GM19328 (cell line): ENCODE results near the gene POLR1E.
"Not testable (repeated sequence)": the region's sequence is repeated elsewhere in the genome, so short reads cannot be mapped to it uniquely, and the experiment has no call there.

Experiments used
- ATAC-seq: cut with Tn5 transposase; IDR thresholded peaks from one replicate; pipeline ENCODE4 v1.9.1; 2021; ENCODE audit warnings: mild to moderate bottlenecking, moderate library complexity; ENCODE audit not compliant: unreplicated experiment

POLR1E gene

DNA sequence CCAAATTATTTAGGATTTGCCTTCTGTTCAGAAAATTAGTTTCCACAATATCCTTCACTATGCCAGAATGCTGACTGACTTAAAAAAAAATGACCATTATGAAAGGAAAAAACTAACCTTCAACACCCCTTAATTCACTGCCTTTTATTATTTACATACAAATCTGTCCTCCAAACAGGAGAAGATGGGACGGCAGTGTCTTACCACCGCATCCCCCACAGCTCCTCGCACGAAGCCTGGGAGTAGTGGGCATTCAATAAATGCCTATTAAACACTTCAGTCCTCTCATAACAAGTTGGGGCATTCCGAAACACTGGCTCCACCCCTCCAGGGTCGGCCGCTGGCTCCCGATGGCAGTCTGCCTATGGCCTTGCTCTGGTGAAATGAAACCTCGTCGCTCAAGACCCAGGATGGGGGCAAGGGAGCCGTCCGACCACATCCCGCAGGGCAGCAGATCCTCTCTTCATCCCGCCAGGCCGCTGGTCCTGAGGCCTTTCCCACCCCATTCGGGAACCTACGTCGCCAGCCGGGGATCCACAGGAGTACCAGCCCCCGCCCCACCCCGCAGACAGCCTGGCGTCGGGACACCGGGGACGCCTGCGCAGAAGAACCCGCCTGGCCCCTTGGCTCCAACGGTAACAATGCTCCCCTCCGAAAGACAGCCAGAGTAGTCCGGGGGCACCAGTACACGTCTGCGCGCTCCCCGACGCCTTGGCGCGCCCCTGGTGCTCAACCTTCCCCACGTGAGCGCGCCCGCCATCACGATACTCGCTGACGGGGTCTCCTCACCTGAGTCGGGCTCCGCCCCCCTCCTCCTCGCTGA is 21.1 kb upstream of the POLR1E start:
- peak; percentile 32 for ATAC-seq

DNA sequence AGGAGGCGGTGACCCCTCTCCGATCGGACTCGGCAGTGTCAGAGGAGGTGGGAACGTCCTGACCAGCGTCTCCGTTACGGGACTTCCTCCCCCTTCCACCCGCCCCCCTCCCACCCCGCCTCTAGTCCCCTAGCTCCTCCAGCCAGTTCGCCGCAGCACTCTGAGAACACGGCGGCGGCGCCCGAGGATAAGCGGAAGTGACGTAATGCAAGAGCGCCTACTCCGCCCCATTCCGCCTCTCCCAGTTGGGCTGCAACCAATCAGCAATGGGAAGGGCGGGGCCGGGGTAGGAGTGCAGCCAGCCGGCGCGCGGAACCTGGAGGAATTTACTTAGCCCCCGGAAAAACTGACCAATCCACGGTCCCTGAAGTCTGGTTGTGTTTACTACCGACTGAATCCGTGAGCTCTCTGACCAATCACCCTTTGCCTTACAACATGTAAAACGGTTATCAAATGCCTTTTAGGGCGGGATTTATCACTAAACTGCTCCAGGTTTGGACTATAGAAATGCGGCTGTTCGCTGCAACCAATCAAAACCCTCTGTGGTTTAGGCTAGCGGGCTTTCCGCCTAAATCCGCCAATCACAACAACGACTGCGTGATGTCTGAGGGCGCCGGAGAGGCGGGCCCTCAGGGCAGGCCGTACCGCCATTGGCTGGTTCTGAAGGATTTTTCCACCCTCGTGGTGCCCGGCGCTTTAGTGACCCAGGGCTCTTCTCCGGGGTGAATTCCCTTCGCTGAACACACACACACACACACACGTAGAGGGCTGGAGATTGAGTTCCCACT is 20.3 kb upstream of the POLR1E start, which contains the start of gene ZBTB5:
ZBTB5 (minus strand) TSS at position 202 of the 788 bp plus-strand sequence. CDS start 22,899 bp downstream, outside the sequence.
- ATAC-seq = peak; percentile 71

DNA sequence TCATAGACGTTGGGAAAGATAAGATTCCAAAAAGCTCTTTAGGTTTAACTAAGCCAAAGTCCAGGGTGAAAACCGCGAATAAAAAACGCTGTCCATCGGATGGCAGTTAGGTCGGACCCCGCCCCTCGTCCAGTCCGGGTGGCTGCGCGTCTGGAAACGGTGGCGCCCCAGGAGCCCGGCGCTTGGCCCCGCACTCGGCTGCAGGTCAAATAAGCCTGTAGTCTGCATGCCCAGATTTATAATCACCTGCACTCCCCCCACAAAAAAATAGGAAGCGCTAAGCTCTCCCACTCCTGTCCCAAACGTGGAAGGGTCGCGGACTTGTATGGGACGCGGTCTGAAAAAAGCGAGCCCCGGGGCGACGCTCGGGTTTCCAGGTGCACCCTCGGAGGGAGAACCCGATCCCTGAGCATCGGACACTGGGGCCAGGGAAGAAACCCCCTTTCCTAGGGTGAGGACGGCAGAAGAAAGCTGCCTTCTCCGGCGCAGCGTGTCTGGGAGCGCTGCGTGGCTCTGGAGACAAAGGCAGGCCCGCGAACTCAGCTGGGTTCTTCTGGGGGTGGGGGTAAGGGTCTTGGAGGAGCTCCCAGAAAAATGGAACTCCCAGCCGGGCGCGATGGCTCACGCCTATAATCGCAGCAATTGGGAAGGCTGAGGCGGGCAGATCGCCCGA is 19.6 kb upstream of the POLR1E start:
- ATAC-seq = no peak

DNA sequence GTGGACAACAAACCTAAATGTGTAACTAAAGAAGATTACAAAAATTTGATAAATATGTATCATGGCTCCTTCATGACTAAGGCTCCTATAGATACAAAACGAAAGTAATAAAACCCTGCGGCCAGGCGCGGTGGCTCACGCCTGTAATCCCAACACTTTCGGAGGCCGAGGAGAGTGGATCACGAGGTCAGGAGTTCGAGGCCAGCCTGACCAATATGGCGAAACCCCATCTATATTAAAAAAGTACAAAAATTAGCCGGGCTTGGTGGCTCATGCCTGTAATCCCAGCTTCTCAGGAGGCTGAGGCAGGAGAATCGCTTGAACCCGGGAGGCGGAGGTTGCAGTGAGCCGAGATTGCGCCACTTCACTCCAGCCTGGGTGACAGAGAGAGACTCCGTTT is 18.2 kb upstream of the POLR1E start:
- ATAC-seq = not testable (repeated sequence)

DNA sequence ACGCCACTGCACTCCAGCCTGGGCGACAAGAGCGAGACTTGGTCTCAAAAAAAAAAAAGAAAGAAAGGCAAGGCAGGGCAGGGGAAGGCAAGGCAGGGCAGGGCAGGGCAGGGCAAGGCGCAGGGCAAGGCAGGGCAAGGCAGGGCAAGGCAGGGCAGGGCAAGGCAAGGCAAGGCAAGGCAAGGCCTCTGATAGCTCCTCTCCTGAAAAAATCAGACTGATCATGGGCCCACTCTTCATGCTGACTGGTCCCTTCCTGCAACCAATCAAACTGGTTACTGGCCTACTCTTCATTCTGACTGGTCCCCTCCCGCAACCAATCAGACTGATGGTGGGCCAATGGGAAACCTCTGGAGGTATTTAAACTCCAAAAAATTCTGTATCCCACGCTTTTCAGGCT is 17.1 kb upstream of the POLR1E start:
- ATAC-seq = no peak

DNA sequence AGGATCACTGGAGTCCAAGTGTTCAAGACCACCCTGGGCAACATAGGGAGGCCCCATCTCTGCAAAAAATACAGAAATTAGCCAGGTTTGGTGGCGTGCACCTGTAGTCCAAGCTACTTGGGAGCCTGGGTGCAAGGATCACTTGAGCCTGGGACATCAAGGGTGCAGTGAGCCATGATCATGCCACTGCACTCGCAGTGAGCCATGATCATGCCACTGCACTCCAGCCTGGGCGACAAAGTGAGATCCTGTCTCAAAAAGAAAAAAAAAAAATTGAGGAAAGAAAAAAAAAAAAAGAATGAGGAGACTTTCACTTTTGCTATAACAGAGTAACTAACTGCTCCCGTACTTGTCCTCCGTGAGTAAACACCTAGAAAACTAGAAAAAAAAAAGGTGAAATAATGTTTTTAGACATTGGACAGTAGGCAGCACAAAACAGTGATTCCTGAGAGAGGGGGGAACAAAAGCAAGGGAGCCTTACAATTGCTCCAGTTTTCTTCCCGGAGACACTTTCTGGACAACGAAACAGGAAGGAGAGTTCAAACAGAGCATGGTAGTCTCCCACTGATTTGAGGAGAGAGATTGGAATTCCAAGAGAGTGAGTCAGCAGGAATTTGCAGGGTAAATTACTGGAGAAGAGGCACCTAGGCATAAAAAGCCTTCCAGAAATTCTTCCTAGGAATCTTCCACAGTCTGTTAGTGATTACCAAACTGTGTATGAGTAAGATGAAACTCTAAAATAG is 13.6 kb upstream of the POLR1E start:
- ATAC-seq = no peak

DNA sequence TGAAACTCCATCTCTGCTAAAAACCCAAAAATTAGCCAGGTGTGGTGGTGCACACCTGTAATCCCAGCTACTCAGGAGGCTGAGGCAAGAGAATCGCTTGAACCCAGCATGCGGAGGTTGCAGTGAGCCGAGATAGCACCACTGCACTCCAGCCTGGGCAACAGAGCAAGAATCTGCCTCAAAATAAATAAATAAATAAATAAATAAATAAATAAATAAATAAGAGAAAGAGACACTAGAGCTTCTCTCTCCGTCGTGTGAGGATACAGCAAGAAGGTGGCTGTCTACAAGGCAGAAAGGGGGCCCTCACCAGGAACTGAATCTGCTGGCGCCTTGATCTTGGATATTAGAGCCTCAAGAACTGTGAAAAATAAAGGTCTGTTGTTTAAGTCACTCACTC is 11.8 kb upstream of the POLR1E start:
- ATAC-seq = not testable (repeated sequence)

DNA sequence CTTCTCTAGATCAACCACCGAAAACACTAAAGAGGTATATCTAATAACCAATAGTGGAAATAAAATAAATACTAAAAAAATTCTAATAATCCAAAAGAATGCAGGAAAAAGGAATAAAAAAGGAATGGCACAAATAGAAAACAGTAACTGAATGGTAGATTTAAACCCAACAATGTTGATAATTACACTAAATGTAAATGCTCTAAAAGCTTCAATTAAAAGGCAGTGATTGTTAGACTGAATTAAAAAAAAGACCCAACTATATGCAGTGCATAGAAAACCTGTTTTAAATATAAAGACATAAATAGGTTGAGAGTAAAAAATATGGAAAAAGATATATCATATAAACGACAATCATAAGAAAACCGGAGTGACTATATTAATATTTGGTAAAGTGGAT is 11.3 kb upstream of the POLR1E start:
- ATAC-seq = no peak

DNA sequence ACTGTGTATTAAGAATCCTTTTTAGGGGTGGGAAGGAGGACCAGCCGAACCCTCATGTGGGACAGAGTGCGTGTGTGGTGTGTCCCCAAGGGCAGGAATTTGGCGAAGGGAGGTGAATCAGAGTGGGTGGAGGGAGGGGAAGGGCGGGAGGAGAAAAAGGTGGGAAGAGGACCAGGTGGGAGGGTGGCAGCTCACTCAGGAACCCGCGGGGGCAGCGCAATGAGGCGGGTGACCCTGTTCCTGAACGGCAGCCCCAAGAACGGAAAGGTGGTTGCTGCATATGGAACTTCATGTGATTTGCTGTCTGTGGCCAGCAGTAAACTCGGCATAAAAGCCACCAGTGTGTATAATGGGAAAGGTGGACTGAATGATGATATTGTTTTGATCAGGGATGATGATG is 8.8 kb upstream of the POLR1E start:
- no peak for ATAC-seq

DNA sequence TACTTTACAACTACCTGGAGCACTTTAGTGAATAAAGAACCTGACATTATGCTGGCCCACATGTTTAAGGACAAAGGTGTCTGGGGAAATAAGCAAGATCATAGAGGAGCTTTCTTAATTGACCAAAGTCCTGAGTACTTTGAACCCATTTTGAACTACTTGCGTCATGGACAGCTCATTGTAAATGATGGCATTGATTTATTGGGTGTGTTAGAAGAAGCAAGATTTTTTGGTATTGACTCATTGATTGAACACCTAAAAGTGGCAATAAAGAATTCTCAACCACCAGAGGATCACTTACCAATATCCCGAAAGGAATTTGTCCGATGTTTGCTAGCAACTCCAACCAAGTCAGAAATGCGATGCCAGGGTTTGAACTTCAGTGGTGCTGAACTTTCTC is 8.3 kb upstream of the POLR1E start:
- not testable (repeated sequence) for ATAC-seq

DNA sequence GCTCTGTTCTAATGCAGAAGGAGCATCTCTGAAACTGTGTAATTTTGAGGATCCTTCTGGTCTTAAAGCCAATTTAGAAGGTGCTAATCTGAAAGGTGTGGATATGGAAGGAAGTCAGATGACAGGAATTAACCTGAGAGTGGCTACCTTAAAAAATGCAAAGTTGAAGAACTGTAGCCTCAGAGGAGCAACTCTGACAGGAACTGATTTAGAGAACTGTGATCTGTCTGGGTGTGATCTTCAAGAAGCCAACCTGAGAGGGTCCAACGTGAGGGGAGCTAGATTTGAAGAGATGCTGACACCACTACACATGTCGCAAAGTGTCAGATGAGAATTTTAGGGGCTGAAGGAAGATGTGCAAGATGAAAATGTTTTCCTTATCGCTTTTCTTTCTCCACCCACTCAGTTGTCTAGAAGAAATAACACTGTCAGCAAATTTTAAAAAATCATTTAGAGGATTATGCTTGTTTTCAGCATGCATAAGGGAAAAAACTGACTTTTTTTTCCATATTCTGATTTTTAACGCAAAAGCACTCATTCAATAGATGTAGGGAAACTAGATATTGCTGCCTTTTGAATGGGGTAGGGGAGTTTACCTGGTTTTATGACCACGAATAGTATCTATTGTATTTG is 7.6 kb upstream of the POLR1E start:
- ATAC-seq = not testable (repeated sequence)

DNA sequence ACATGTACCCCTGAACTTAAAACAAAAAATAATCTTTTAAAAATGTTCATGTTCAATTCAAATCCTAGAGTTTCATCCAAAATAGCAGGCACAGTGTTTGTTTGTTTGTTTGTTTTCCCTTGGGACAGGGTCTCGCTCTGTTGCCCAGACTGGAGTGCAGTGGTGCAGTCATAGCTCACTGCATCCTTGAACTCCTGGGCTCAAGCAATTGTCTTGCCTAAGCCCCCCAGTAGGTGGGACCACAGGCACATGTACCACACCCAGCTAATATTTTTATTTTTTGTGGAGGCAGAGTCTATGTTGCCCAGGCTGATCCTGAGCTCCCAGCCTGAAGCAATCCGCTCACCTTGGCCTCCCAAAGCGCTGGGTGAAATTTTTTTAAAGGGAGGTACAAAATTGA is 5.0 kb upstream of the POLR1E start:
- no peak for ATAC-seq

DNA sequence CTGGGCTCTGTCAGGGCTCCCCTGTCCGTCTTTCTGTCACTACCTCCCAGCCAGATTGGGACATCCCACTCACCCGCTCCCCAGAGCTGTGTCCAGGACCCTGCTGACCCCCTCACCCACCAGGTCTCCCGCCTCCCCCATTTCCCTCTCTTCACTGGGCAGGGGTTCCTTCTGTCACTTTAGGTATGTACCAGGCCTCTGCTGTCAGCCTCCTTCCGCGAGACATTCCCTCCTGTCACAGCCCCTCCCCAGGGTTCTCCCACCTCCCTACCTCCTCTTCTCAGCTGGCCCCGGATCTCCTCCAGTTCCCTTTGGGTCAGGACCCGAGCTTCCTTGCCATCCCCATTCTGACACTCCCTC is 488 bp downstream of the POLR1E start:
- no peak for ATAC-seq

DNA sequence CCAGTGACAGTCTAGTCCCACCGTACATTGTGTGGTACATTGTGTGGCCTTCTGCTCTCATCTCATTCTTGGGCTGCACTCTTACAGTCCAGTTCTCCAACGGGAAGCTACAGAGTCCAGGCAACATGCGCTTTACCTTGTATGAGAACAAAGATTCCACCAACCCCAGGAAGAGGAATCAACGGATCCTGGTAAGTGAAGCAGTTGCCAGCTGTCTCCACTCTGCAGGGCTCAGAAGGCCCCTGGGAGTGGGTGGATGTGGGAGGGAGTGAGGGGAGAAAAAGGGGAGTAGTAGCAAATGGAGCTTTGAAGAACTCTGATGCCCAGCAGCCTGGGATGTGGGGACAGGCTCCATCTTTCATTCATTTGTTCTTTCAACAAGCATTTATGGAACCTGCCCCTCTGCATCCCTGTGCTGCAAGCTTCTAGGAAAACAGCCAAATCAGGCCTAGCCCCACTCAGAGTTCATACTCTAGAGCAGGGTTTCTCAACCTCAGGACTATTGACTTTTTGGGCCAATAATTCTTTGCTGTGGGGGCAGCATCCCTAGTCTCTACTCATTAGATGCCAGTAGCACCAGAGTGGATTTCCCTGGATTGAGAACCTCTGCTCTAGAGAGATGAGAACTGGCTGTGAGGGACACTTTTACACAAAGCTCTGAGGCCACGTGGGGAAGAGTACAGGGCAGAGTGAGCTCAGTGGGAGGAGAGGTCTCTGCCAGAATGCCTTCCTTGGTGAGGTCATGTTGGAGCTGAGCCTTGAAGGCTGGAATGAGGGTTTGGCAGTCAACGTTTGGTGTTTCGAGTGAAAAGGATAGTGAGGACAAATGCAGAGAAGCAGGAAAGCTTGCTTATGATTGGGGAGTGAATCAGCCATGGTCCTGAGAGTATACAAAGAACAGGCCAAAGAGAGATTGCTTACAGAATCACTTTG is 1.1 kb downstream of the POLR1E start:
- ATAC-seq = no peak

DNA sequence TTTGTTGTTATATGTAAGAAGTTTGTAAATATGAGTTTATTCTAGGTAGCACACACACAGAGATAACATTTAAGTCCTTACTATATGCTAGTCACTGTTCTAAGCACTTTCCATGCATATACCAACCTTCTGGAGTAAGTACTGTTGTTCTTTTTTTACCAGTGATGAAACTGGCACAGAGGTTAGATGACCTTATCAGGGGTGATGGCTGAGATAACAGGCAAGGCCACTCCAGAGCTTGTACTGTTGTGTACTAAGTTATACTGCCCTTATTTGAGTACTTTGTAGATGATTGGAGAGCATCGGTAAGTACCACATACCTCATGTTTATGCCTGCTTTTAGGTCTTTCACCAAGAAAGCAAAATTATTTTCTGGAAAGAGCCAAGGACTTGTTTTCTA is 6.2 kb downstream of the POLR1E start:
- no peak for ATAC-seq

DNA sequence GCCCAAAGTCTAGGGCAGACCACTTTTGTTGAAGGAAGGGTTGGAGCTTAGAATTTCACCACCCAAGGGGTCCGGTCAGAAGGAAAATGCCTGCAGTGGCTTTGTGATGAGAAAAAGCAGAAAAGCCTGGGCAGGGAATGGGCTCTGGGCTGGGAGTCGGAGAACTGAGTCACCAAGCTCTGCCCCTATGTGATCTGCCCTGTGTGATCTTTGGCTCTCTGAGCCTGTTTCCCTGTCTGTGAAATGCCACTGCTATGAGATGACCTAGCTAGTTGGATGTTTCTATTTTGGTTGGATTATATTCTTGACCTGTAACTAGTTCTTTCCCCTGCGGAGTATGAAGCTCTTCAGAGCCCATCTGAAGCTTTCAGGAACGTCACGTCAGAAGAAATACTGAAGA is 9.8 kb downstream of the POLR1E start:
- ATAC-seq = no peak

DNA sequence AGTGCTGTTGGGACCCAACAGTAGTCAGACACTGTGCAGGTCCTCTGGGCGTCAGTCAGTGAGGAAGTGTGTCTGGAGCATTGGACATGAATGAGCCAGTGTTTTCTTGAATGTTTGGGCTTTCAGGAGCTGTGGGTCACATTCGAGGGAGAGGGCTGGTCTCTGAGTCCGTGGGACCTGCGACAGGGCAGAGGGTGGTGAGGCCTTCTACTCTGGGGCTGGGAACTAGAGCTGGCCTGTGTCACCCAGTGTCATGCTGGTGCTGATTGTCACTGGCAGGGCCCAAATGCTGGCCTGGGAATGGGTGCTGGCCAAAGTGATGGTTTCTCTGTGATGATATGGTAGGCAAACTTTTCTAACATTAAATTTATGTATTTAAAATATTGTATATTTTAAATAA is 10.3 kb downstream of the POLR1E start:
- ATAC-seq = no peak

DNA sequence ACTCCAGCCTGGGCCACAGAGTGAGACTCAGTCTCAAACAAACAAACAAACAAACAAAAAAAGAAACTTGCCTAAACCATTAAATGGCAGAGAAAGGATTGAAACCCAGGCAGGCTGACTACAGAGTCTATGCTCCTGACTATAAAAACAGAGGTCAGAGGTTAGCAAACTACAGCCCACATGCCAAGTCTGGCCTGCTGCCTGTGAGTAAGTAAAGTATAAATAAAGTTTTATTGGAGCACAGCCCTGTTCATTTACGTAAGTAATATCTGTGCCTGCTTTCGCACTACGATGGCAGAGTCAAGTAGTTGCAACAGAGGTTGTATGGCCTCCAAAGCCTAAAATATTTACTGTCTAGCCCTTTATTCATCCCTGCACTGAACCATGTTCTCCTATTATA is 11.6 kb downstream of the POLR1E start:
- no peak for ATAC-seq

DNA sequence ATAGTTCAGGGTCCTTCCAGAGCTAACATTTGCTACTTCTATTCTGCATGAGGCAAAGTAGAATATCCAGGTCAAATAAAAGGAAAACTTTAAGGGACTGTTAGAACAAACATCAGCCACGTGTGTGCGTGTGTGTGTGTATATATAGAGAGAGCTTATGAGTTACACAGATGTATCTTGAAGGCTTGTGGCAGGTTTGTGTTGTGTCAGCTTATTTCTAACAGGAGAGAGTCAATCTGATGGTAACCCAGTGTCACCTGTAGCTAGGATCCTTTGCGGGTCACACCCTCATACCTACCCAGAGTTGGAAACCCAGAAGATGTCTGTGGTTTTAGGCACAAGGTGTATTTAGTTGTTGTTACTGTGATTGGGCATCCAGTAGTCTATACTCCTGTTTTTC is 12.7 kb downstream of the POLR1E start:
- ATAC-seq = no peak
